ENCODE data around the gene CCT3. TPM values are rescaled to one million over a fixed set of nuclear protein-coding genes. Genes with fewer than 3 reads are reported as not detected.

CCT3 gene
- polyA plus RNA-seq, 1 of the 3 experiments (the other 2 are of a cell fraction) = 295 TPM

GRCh38 chr1:156281693-156282478 lies 56.2 kb downstream of the CCT3 start:
- H3K9me2 ChIP-seq = no peaks in the 10 kb centered on the region
- no peak for TF ChIP-seq POLR2AphosphoS5 (IDR thresholded peaks at IDR 0.05; ENCODE audit: low read depth, low read length)
- peak; percentile 19 for TF ChIP-seq CHD2 (IDR thresholded peaks at IDR 0.05; ENCODE audit: low read length, partially characterized antibody)
- TF ChIP-seq EZH2phosphoT487 (IDR thresholded peaks at IDR 0.05; ENCODE audit: borderline replicate concordance, low read depth) = no peak
- H3K9ac ChIP-seq = peak overlapping the region; percentile 84
- CTCF ChIA-PET = interaction anchor here (0.7 to 3.9 kb wide), 17 partner anchors 8 to 164 kb away, joined by 3 to 18 read pairs (median 4); no protein-coding TSS in a partner anchor
- H3K4me2 ChIP-seq = peak overlapping the region; percentile 89
- H3F3A ChIP-seq (replicated peaks; ENCODE audit: insufficient read depth) = peaks cover 9% of the 10 kb centered on the region
- peaks cover 10 to 17% of the 10 kb centered on the region in 2 experiments; a peak in 2 of 4 replicates for H3K4me1 ChIP-seq (ENCODE audit: control insufficient read depth in 1 of 2, insufficient read depth in 2 of 2, low read depth in 1 of 2, low read length in 1 of 2)
- H3K4me3 ChIP-seq (ENCODE audit: low read depth in 2 of 2, low read length in 1 of 2) = peak overlapping the region; percentile 67 to 87
- 6% methylated on average over 22 of the region's 22 CpGs for WGBS (ENCODE audit: low lambda C conversion rate)
- no peaks in the 10 kb centered on the region for H3K9me3 ChIP-seq
- peak overlapping the region; percentile 16; the same call in 1 of the 2 replicates for H2AFZ ChIP-seq (ENCODE audit: low read depth)
- peaks cover 62% of the 10 kb centered on the region for H3K79me2 ChIP-seq (ENCODE audit: insufficient read depth)
- peaks cover 31% of the 10 kb centered on the region for H4K20me1 ChIP-seq (ENCODE audit: insufficient read depth)
- POLR2A ChIA-PET = interaction anchor here (0.6 to 2.3 kb wide), 11 partner anchors 9 to 343 kb away, joined by 3 to 14 read pairs (median 5); partner anchors contain the start of genes BGLAP, GLMP and PMF1
- H3K27ac ChIP-seq (ENCODE audit: low read depth in 2 of 2, low read length in 1 of 2) = peak overlapping the region; percentile 69 to 83
- H3K27me3 ChIP-seq (ENCODE audit: insufficient read depth) = no peaks in the 10 kb centered on the region
- DNase-seq = peak; percentile 34
- H3K36me3 ChIP-seq (replicated peaks in 1 of 2; ENCODE audit: control insufficient read depth in 1 of 2, insufficient read depth in 2 of 2, low read length in 1 of 2) = peaks cover 24 to 27% of the 10 kb centered on the region in 2 experiments

GRCh38 chr1:156281281-156281680 lies 56.8 kb downstream of the CCT3 start:
- H3F3A ChIP-seq (replicated peaks; ENCODE audit: insufficient read depth) = peaks cover 9% of the 10 kb centered on the region
- POLR2A ChIA-PET = interaction anchor here (1.1 to 2.3 kb wide), 2 partner anchors 42 to 68 kb away, joined by 4 to 9 read pairs; partner anchors contain the start of gene PMF1
- TF ChIP-seq POLR2AphosphoS5 (IDR thresholded peaks at IDR 0.05; ENCODE audit: low read depth, low read length) (no peak), RXRA (IDR thresholded peaks at IDR 0.05; ENCODE audit: borderline replicate concordance, low read depth) (no peak), RAD21 (IDR thresholded peaks at IDR 0.05; ENCODE audit: low read length) (no peak), TCF12 (IDR thresholded peaks at IDR 0.05) (no peak), MEF2A (IDR thresholded peaks at IDR 0.05; ENCODE audit: borderline replicate concordance, low read depth) (0 out of 2 replicates have a peak, but pooled peaks have one; percentile 32), SIN3A (IDR thresholded peaks at IDR 0.05; ENCODE audit: borderline replicate concordance, low read depth, low read length) (peak; percentile 92), MXI1 (IDR thresholded peaks at IDR 0.05; ENCODE audit: low read depth, low read length) (peak; percentile 99), NFIC (IDR thresholded peaks at IDR 0.05; ENCODE audit: borderline replicate concordance) (no peak), EZH2phosphoT487 (IDR thresholded peaks at IDR 0.05; ENCODE audit: borderline replicate concordance, low read depth) (no peak)
- TF ChIP-seq, protein P1, sequence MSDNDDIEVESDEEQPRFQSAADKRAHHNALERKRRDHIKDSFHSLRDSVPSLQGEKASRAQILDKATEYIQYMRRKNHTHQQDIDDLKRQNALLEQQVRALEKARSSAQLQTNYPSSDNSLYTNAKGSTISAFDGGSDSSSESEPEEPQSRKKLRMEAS (IDR thresholded peaks at IDR 0.05; ENCODE audit: low read depth) = peak; percentile 71
- CTCF ChIA-PET = interaction anchor here (1.0 to 3.9 kb wide), 11 partner anchors 8 to 190 kb away, joined by 3 to 18 read pairs (median 4); no protein-coding TSS in a partner anchor
- H3K27me3 ChIP-seq (ENCODE audit: insufficient read depth) = no peaks in the 10 kb centered on the region
- peak overlapping the region; percentile 89 for H3K4me2 ChIP-seq
- no peak overlapping the region; the same call in 1 of the 2 replicates for H2AFZ ChIP-seq (ENCODE audit: low read depth)
- peak overlapping the region; percentile 69 to 83 for H3K27ac ChIP-seq (ENCODE audit: low read depth in 2 of 2, low read length in 1 of 2)
- H3K4me3 ChIP-seq (ENCODE audit: low read depth in 2 of 2, low read length in 1 of 2) = peak overlapping the region; percentile 67 to 87
- peak; percentile 36 for DNase-seq
- 27% methylated on average over 3 of the region's 8 CpGs for WGBS (ENCODE audit: low lambda C conversion rate)
- H3K9me3 ChIP-seq = no peaks in the 10 kb centered on the region
- peaks cover 25 to 33% of the 10 kb centered on the region in 2 experiments for H3K36me3 ChIP-seq (replicated peaks in 1 of 2; ENCODE audit: control insufficient read depth in 1 of 2, insufficient read depth in 2 of 2, low read length in 1 of 2)
- H3K9ac ChIP-seq = peak overlapping the region; percentile 84
- peaks cover 65% of the 10 kb centered on the region for H3K79me2 ChIP-seq (ENCODE audit: insufficient read depth)
- H3K9me2 ChIP-seq = no peaks in the 10 kb centered on the region
- peaks cover 10 to 17% of the 10 kb centered on the region in 2 experiments; a peak in 2 of 4 replicates for H3K4me1 ChIP-seq (ENCODE audit: control insufficient read depth in 1 of 2, insufficient read depth in 2 of 2, low read depth in 1 of 2, low read length in 1 of 2)
- H4K20me1 ChIP-seq (ENCODE audit: insufficient read depth) = peaks cover 31% of the 10 kb centered on the region
